ENCODE data around the gene MYH16. TPM values are rescaled to one million over a fixed set of nuclear protein-coding genes. Genes with fewer than 3 reads are reported as not detected.
"Not testable (repeated sequence)": the region's sequence is repeated elsewhere in the genome, so short reads cannot be mapped to it uniquely, and the experiment has no call there.

MYH16 gene
- total RNA-seq, 1 donor from 2014 or later, result not detected

GRCh38 chr7:99234185-99234584 lies 38.5 kb upstream of the MYH16 start:
- Histone ChIP-seq H3K4me3 (no peak overlapping the region), H3K27me3 (ENCODE audit: low read depth) (peaks cover 11% of the 10 kb centered on the region), H3K4me1 (no peaks in the 10 kb centered on the region), H3K27ac (replicated peaks) (no peak overlapping the region), H3K9me3 (replicated peaks) (peaks cover 6% of the 10 kb centered on the region), H3K36me3 (no peaks in the 10 kb centered on the region)
- intact Hi-C loops (cut with micrococcal nuclease), result no loop called here
- TF ChIP-seq CTCF (IDR thresholded peaks at IDR 0.05; ENCODE audit: borderline replicate concordance), result no peak
- DNase-seq, result no peak

DNA sequence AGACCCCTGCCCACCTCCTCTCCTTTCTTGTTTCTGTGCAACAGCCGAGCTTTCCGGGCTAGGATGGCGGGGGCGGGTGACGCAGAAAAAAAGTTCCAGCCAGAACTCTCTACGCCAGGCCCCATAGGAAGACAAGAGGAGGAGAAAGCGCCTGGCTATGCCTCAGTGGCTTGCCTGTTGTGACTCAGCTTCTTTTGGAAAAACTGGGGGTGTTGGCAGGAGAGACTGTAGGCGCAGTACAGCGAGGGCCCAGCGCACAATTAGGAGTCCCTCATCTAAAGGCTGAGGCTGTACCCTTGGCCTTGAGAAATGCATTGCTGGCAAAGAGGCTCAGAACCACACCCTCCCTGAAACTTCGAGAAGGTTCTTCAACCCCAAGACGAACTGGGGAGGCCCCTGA lies 36.7 kb upstream of the MYH16 start:
- Histone ChIP-seq H3K27ac (replicated peaks) (no peak overlapping the region), H3K4me3 (no peak overlapping the region), H3K36me3 (no peaks in the 10 kb centered on the region), H3K27me3 (ENCODE audit: low read depth) (peaks cover 23% of the 10 kb centered on the region), H3K4me1 (no peaks in the 10 kb centered on the region), H3K9me3 (replicated peaks) (peaks cover 6% of the 10 kb centered on the region)
- TF ChIP-seq CTCF (IDR thresholded peaks at IDR 0.05; ENCODE audit: borderline replicate concordance), result no peak
- no peak for DNase-seq
- intact Hi-C loops (cut with micrococcal nuclease), result no loop called here

DNA sequence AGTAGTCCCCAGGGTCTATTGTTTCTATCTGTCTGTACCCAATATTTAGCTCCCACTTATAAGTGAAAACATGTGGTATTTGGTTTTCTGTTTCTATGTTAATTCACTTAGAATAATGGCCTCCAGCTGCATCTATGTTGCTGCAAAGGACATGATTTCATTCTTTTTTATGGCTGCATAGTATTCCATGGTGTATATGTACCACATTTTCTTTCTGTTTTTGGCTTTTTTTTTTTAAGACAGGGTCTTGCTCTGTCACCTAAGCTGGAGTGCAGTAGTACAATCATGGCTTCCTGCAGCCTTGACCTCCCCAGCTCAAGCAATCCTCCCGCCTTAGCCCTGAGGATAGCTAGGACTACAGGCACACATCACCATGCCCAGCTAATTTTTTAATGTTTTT lies 34.8 kb upstream of the MYH16 start:
- H3K27me3 ChIP-seq (ENCODE audit: low read depth), result peaks cover 24% of the 10 kb centered on the region
- H3K27ac ChIP-seq (replicated peaks); DNase-seq; intact Hi-C loops (cut with micrococcal nuclease); H3K4me1 ChIP-seq; H3K36me3 ChIP-seq; H3K4me3 ChIP-seq; H3K9me3 ChIP-seq (replicated peaks): not testable (repeated sequence)

- Histone ChIP-seq H3K27me3 (ENCODE audit: low read depth) (peaks cover 32% of the 10 kb centered on the region), H3K9me3 (replicated peaks) (peaks cover 6% of the 10 kb centered on the region), H3K36me3 (no peaks in the 10 kb centered on the region), H3K4me3 (no peak overlapping the region), H3K27ac (replicated peaks) (no peak overlapping the region), H3K4me1 (no peaks in the 10 kb centered on the region)
- no peak for TF ChIP-seq CTCF (IDR thresholded peaks at IDR 0.05; ENCODE audit: borderline replicate concordance)
- DNase-seq, result no peak
- intact Hi-C loops (cut with micrococcal nuclease), result no loop called here
Observed at GRCh38 chr7:99238558-99239341, 33.9 kb upstream of the MYH16 start.

DNA sequence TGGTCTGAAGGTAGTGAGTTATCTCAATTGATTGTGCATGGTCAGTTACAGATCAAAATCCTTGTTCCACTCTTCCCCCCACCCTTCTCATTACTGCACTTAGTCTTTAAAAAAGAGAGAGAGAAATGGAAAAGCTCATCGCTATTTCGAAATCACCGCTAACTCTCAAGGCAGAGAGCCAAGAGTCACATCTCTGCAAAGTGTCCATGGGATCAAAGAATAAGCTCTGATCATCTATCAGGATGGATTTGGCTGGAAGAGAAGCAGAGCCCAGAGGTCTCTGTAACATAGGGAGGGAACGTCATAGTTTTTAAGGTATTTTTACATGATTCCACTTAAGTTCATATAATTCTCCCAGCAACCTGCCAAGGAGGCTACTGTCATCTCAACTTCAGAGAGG lies 30.0 kb upstream of the MYH16 start:
- no peak for TF ChIP-seq CTCF (IDR thresholded peaks at IDR 0.05; ENCODE audit: borderline replicate concordance)
- no peaks in the 10 kb centered on the region for H3K36me3 ChIP-seq
- H3K9me3 ChIP-seq (replicated peaks), result peaks cover under 1% of the 10 kb centered on the region
- no peaks in the 10 kb centered on the region for H3K4me1 ChIP-seq
- H3K27ac ChIP-seq (replicated peaks), result no peak overlapping the region
- H3K4me3 ChIP-seq, result no peak overlapping the region
- no peak for DNase-seq
- peaks cover 52% of the 10 kb centered on the region for H3K27me3 ChIP-seq (ENCODE audit: low read depth)
- intact Hi-C loops (cut with micrococcal nuclease), result no loop called here

- TF ChIP-seq CTCF (IDR thresholded peaks at IDR 0.05; ENCODE audit: borderline replicate concordance), result no peak
- peaks cover 44% of the 10 kb centered on the region for H3K27me3 ChIP-seq (ENCODE audit: low read depth)
Observed at GRCh38 chr7:99243751-99244337, 28.8 kb upstream of the MYH16 start.

More at GRCh38 chr7:99243751-99244337, 28.8 kb upstream of the MYH16 start:
- Histone ChIP-seq H3K4me1 (no peaks in the 10 kb centered on the region), H3K9me3 (replicated peaks) (no peaks in the 10 kb centered on the region), H3K27ac (replicated peaks) (no peak overlapping the region), H3K36me3 (no peaks in the 10 kb centered on the region), H3K4me3 (no peak overlapping the region)
- no peak for DNase-seq
- intact Hi-C loops (cut with micrococcal nuclease), result no loop called here
